Measurements from ENCODE around the gene RBM19. TPM values are rescaled to one million over a fixed set of nuclear protein-coding genes. Genes with fewer than 3 reads are reported as not detected.

Gene RBM19
- total RNA-seq, 4 donors from 2014 or later, result 19.3 to 45.5 (median 31.5) TPM

DNA sequence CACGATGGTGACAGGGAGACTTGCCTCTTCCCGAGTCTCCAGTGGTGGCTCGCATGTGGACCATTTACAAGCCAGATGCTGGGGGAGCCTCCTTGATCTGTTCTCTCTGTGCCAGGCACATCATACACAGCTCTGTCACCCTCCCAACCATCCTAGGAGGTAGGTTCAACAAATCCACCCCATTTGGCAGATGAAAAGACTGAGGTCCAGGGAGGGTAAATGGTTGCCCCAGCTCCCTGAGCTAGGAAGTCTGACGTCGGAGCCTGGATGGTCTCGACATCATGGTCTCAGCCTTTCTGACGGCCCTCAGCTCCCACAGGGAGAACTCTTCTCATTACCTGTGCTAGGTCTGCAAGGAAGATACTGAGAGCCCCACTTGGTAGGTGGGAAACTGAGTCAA lies 189.6 kb downstream of the RBM19 start:
- H3K27me3 ChIP-seq, result no peaks in the 10 kb centered on the region
- H3K9me3 ChIP-seq, result no peaks in the 10 kb centered on the region
- intact Hi-C loops (cut with DNase I; ENCODE audit: low total_unique reads), result no loop called here
- H3K27ac ChIP-seq, result no peak overlapping the region
- no peak for TF ChIP-seq POLR2A (IDR thresholded peaks at IDR 0.05)
- TF ChIP-seq, protein P1, sequence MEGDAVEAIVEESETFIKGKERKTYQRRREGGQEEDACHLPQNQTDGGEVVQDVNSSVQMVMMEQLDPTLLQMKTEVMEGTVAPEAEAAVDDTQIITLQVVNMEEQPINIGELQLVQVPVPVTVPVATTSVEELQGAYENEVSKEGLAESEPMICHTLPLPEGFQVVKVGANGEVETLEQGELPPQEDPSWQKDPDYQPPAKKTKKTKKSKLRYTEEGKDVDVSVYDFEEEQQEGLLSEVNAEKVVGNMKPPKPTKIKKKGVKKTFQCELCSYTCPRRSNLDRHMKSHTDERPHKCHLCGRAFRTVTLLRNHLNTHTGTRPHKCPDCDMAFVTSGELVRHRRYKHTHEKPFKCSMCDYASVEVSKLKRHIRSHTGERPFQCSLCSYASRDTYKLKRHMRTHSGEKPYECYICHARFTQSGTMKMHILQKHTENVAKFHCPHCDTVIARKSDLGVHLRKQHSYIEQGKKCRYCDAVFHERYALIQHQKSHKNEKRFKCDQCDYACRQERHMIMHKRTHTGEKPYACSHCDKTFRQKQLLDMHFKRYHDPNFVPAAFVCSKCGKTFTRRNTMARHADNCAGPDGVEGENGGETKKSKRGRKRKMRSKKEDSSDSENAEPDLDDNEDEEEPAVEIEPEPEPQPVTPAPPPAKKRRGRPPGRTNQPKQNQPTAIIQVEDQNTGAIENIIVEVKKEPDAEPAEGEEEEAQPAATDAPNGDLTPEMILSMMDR (IDR thresholded peaks at IDR 0.05), result no peak
- no peak for DNase-seq
- no peaks in the 10 kb centered on the region for H3K36me3 ChIP-seq
- H3K4me3 ChIP-seq, result no peak overlapping the region
- no peaks in the 10 kb centered on the region for H3K4me1 ChIP-seq

DNA sequence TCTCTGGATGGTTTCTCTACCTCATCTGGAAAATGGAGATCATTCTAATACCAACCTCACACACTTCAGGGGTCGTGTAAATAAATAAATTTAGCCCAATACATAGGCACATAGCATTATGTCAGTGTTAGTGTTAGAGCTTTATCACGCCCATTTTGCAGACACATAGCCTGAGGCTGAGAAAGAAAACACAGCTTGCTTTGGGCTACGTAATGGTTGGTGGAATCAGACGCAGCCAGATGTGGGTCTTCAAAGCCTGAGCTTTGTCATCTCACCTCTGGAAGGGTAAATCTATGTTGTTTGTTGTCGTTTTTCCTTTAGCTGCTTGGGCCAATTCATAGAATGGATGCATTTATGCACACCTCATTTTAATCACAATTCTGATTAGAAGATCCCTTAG lies 191.6 kb downstream of the RBM19 start:
- Histone ChIP-seq H3K27me3 (no peaks in the 10 kb centered on the region), H3K9me3 (no peaks in the 10 kb centered on the region), H3K4me1 (no peaks in the 10 kb centered on the region), H3K36me3 (no peaks in the 10 kb centered on the region), H3K27ac (no peak overlapping the region), H3K4me3 (no peak overlapping the region)
- no peak for TF ChIP-seq POLR2A (IDR thresholded peaks at IDR 0.05)
- no peak for DNase-seq
- intact Hi-C loops (cut with DNase I; ENCODE audit: low total_unique reads), result no loop called here

DNA sequence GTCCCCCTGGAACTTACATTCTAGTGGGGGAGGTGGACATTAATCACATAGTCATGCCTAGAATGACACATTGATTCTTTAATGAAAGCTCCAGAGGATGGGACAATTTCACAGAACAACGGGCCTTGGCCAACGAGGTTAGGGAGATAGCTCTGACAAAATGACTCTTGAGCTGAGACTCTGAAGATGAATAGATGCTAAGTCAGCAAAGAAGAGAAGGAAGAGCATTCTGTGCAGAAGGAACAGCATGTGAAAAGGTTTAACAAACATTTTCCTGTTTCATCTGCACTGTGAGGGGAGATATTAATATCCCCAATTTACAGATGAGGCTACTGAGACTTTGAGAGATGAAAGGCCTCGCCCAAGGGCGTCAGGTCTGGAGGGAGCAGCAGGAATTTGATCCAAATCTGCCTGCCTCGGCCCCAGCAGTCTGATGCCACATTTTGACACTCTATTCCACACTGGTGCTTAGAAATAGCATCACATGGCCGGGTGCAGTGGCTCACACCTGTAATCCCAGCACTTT lies 193.6 kb downstream of the RBM19 start:
- intact Hi-C loops (cut with DNase I; ENCODE audit: low total_unique reads), result no loop called here
- TF ChIP-seq, protein P1 (IDR thresholded peaks at IDR 0.05), result no peak
- no peak for TF ChIP-seq POLR2A (IDR thresholded peaks at IDR 0.05)
- no peak for DNase-seq
- Histone ChIP-seq H3K36me3 (no peaks in the 10 kb centered on the region), H3K4me1 (no peaks in the 10 kb centered on the region), H3K4me3 (no peak overlapping the region), H3K9me3 (no peaks in the 10 kb centered on the region), H3K27ac (no peak overlapping the region), H3K27me3 (no peaks in the 10 kb centered on the region)

DNA sequence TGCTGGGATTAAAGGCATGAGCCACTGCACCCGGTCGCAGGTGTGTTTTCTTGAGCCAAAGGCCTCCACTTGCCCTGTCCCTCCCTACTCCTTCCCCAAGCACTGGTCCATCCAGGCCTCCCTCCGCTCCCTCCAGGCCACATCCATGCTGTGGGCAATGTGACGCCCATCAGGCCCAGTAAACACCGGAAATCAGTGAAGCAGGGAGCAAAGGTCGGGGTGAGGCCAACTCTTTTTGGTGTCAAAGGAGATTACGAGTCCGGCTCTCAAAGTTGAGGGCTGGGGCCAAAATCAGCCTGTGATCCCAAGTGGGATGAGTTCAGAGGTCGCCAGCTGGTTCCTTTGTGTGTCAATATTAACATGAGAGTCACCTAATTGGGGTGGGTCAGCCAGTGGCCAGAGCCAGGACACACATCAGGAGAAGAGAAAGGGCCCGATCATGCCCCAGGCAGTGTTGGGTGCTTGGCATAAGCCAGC lies 195.7 kb downstream of the RBM19 start:
- intact Hi-C loops (cut with DNase I; ENCODE audit: low total_unique reads), result no loop called here
- TF ChIP-seq, protein P1 (IDR thresholded peaks at IDR 0.05), result no peak
- TF ChIP-seq POLR2A (IDR thresholded peaks at IDR 0.05), result no peak
- no peaks in the 10 kb centered on the region for H3K4me1 ChIP-seq
- H3K27ac ChIP-seq, result no peak overlapping the region
- no peaks in the 10 kb centered on the region for H3K9me3 ChIP-seq
- DNase-seq, result no peak
- H3K27me3 ChIP-seq, result no peaks in the 10 kb centered on the region
- no peaks in the 10 kb centered on the region for H3K36me3 ChIP-seq
- H3K4me3 ChIP-seq, result no peak overlapping the region

DNA sequence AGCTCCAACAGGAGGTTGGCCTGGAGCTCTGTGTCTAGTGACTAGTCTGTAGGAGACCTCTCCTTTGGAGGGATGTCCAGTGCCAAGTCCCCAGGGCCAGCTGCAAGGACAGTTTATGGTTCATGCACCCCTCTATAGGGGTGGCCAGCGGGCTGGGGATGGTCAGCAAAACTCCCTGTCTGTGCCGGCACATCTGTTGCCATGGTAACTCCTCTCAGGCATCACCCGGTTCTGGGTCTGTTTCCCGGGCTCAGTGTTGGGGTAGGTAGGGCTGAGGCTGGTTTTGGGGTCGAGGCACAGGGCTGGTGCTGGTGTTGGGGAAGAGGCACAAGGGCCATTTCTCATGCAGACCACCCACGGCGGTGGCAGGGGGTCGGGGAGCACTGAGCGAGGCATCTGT lies 196.8 kb downstream of the RBM19 start:
- Histone ChIP-seq H3K27ac (no peak overlapping the region), H3K27me3 (no peaks in the 10 kb centered on the region), H3K9me3 (no peaks in the 10 kb centered on the region), H3K4me3 (no peak overlapping the region), H3K4me1 (no peaks in the 10 kb centered on the region), H3K36me3 (no peaks in the 10 kb centered on the region)
- TF ChIP-seq, protein P1 (IDR thresholded peaks at IDR 0.05), result no peak
- TF ChIP-seq POLR2A (IDR thresholded peaks at IDR 0.05), result no peak
- DNase-seq, result no peak
- intact Hi-C loops (cut with DNase I; ENCODE audit: low total_unique reads), result no loop called here

DNA sequence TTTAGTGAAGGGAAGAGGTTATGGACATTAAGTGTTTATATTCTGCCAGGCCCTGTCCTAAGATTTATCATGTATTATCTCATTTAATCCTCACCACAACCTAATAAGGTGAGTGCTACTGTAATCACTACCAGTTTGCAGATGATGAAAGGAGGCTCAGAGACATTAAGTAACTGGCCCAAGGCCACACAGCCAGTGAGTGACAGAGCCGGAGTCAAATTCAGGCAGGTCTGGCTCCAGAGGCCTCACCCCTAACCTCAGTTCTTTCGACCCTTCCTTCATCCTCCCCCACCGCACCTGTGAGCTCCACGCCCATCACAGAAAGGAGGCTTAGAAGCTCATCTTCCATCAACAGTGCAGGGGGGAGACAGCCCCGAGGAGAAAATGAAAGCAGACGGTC lies 197.3 kb downstream of the RBM19 start:
- Histone ChIP-seq H3K27me3 (no peaks in the 10 kb centered on the region), H3K9me3 (no peaks in the 10 kb centered on the region), H3K4me3 (no peak overlapping the region), H3K4me1 (no peaks in the 10 kb centered on the region), H3K27ac (no peak overlapping the region), H3K36me3 (no peaks in the 10 kb centered on the region)
- intact Hi-C loops (cut with DNase I; ENCODE audit: low total_unique reads), result no loop called here
- TF ChIP-seq, protein P1 (IDR thresholded peaks at IDR 0.05), result no peak
- no peak for TF ChIP-seq POLR2A (IDR thresholded peaks at IDR 0.05)
- no peak for DNase-seq

Measured in uterus (tissue), 4 donors.